ENCODE results near the gene ROBO3. TPM values are rescaled to one million over a fixed set of nuclear protein-coding genes. Genes with fewer than 3 reads are reported as not detected.

The ROBO3 gene
- total and polyA plus RNA-seq, 10 of the 15 experiments (the other 5 are each of a cell fraction or from before 2014, with no cell fraction given): 0.10 to 0.63 (median 0.31) TPM; not detected in 2

- ChIA-PET POLR2A (no interaction called here), CTCF (no interaction called here), RAD21 (ENCODE audit: unreplicated experiment) (no interaction called here), SMC1A (ENCODE audit: uncharacterized antibody, unreplicated experiment) (no interaction called here)
- BruUV-seq (replicated peaks): no TSS peak
- Histone ChIP-seq H3K36me3 (ENCODE audit: control insufficient read depth in 2 of 2, insufficient read depth in 2 of 2, low read length in 1 of 2) (no peaks in the 10 kb centered on the region), H3K79me2 (ENCODE audit: control insufficient read depth, insufficient read depth, low read length) (no peaks in the 10 kb centered on the region), H3K9ac (ENCODE audit: control insufficient read depth, insufficient read depth, low read length) (no peak overlapping the region), H3K4me1 (ENCODE audit: control insufficient read depth, insufficient read depth, low read length) (no peaks in the 10 kb centered on the region), H3K27ac (ENCODE audit: control insufficient read depth, insufficient read depth) (no peak overlapping the region), H3K27me3 (replicated peaks in 1 of 2; ENCODE audit: control insufficient read depth in 2 of 2, insufficient read depth in 2 of 2, low read length in 1 of 2) (peaks cover 20 to 29% of the 10 kb centered on the region in 2 experiments), H4K20me1 (ENCODE audit: control insufficient read depth, insufficient read depth) (no peaks in the 10 kb centered on the region), H3K9me3 (replicated peaks; ENCODE audit: control insufficient read depth, insufficient read depth, low read length) (no peaks in the 10 kb centered on the region), H3K4me3 (no peak overlapping the region), H3K4me2 (ENCODE audit: control insufficient read depth, insufficient read depth) (no peak overlapping the region), H2AFZ (ENCODE audit: control insufficient read depth, low read depth, low read length) (no peak overlapping the region)
- DNase-seq (ENCODE audit: low read depth, low spot score): no peak
- 29% methylated on average over 9 of the region's 16 CpGs for WGBS (ENCODE audit: insufficient coverage, insufficient replicate concordance, low lambda C conversion rate, missing lambda C conversion rate)
- in situ Hi-C loops (cut with MboI): no loop called here
- ATAC-seq: no peak
- intact Hi-C loops (cut with micrococcal nuclease; ENCODE audit: unreplicated experiment): loop anchor here (5.0 kb wide), 1 partner anchor 467 kb away; no protein-coding TSS in a partner anchor
- TF ChIP-seq ZSCAN29 (IDR thresholded peaks at IDR 0.05): no peak
- TF ChIP-seq MAX (IDR thresholded peaks at IDR 0.05; ENCODE audit: low read depth, low read length): no peak
- TF ChIP-seq ASH2L (IDR thresholded peaks at IDR 0.05; ENCODE audit: borderline replicate concordance, low read depth): no peak
- no peak for TF ChIP-seq ZNF207 (IDR thresholded peaks at IDR 0.05; ENCODE audit: borderline replicate concordance)
- no peak for FAIRE-seq
These were observed 4.1 kb downstream of the ROBO3 start for GRCh38 chr11:124869331-124869730.

GRCh38 chr11:124869856-124870387 is 4.7 kb downstream of the ROBO3 start:
- H3K4me1 ChIP-seq (ENCODE audit: control insufficient read depth, insufficient read depth, low read length): no peaks in the 10 kb centered on the region
- DNase-seq (ENCODE audit: low read depth, low spot score): no peak
- RAD21 ChIA-PET (ENCODE audit: unreplicated experiment): no interaction called here
- no peak overlapping the region for H2AFZ ChIP-seq (ENCODE audit: control insufficient read depth, low read depth, low read length)
- no peaks in the 10 kb centered on the region for H4K20me1 ChIP-seq (ENCODE audit: control insufficient read depth, insufficient read depth)
- H3K9me3 ChIP-seq (replicated peaks; ENCODE audit: control insufficient read depth, insufficient read depth, low read length): no peaks in the 10 kb centered on the region
- intact Hi-C loops (cut with micrococcal nuclease; ENCODE audit: unreplicated experiment) (loop anchor here (5.0 kb wide), 1 partner anchor 468 kb away; no protein-coding TSS in a partner anchor), in situ Hi-C loops (cut with MboI) (no loop called here)
- ATAC-seq: no peak
- FAIRE-seq: no peak
- no peaks in the 10 kb centered on the region for H3K36me3 ChIP-seq (ENCODE audit: control insufficient read depth in 2 of 2, insufficient read depth in 2 of 2, low read length in 1 of 2)
- SMC1A ChIA-PET (ENCODE audit: uncharacterized antibody, unreplicated experiment): no interaction called here
- H3K27me3 ChIP-seq (replicated peaks in 1 of 2; ENCODE audit: control insufficient read depth in 2 of 2, insufficient read depth in 2 of 2, low read length in 1 of 2): peaks cover 18 to 26% of the 10 kb centered on the region in 2 experiments
- CTCF ChIA-PET: interaction anchor here (0.8 kb wide), 1 partner anchor 239 kb away, joined by 3 read pairs; no protein-coding TSS in a partner anchor
- 45% methylated on average over 14 of the region's 14 CpGs for WGBS (ENCODE audit: insufficient coverage, insufficient replicate concordance, low lambda C conversion rate, missing lambda C conversion rate)
- H3K27ac ChIP-seq (ENCODE audit: control insufficient read depth, insufficient read depth): no peak overlapping the region
- no peak overlapping the region for H3K4me3 ChIP-seq
- H3K4me2 ChIP-seq (ENCODE audit: control insufficient read depth, insufficient read depth): no peak overlapping the region
- no TSS peak for BruUV-seq (replicated peaks)
- POLR2A ChIA-PET: no interaction called here
- H3K79me2 ChIP-seq (ENCODE audit: control insufficient read depth, insufficient read depth, low read length): no peaks in the 10 kb centered on the region
- H3K9ac ChIP-seq (ENCODE audit: control insufficient read depth, insufficient read depth, low read length): no peak overlapping the region
- TF ChIP-seq SPI1 (IDR thresholded peaks at IDR 0.05; ENCODE audit: borderline replicate concordance, insufficient read depth, low read depth, low read length) (no peak), HCFC1 (IDR thresholded peaks at IDR 0.05; ENCODE audit: low read length) (no peak), MYC (IDR thresholded peaks at IDR 0.05; ENCODE audit: insufficient read depth, insufficient read length, insufficient replicate concordance, low read length, severe bottlenecking) (no peak), NR2F1 (conservative IDR thresholded peaks at IDR 0.05) (no peak), E2F8 (IDR thresholded peaks at IDR 0.05; ENCODE audit: low read depth, partially characterized antibody) (no peak), RUNX3 (IDR thresholded peaks at IDR 0.05; ENCODE audit: low read length) (no peak), CEBPZ (IDR thresholded peaks at IDR 0.05; ENCODE audit: low read depth, low read length) (no peak), ZNF207 (IDR thresholded peaks at IDR 0.05; ENCODE audit: borderline replicate concordance) (no peak)
